Stimulated activated CD4-positive, alpha-beta T cell treated with anti-CD3 and anti-CD28 coated beads, TNF-alpha, amount 100 ng/mL, for 48 hours (primary cell): ENCODE data around the gene MYBPC2.
"Not testable (repeated sequence)": the region's sequence is repeated elsewhere in the genome, so short reads cannot be mapped to it uniquely, and the experiment has no call there.

Source experiments
- DNase-seq, 3 donors: peaks; one replicate each; pipeline ENCODE4 v3.0.0-alpha.2; 2020; ENCODE audit warnings: low read depth in 3 of 3

Gene MYBPC2

GRCh38 chr19:50459067-50459456 is 26.4 kb downstream of the MYBPC2 start:
- no peak for DNase-seq

- DNase-seq, result no peak
These were observed 26.9 kb downstream of the MYBPC2 start for GRCh38 chr19:50459638-50460037.

- DNase-seq, result peak in 1 of 3 donors; percentile 8
These were observed 27.6 kb downstream of the MYBPC2 start for GRCh38 chr19:50460161-50460765.

GRCh38 chr19:50461066-50461875 is 28.6 kb downstream of the MYBPC2 start:
- peak; percentile 24 to 40 (median 34) for DNase-seq

GRCh38 chr19:50462970-50463369 is 30.3 kb downstream of the MYBPC2 start:
- no peak for DNase-seq

GRCh38 chr19:50464348-50464747 is 31.7 kb downstream of the MYBPC2 start:
- DNase-seq, result no peak

GRCh38 chr19:50465000-50465399 is 32.3 kb downstream of the MYBPC2 start:
- DNase-seq, result no peak

- DNase-seq, result no peak
These were observed 33.5 kb downstream of the MYBPC2 start for GRCh38 chr19:50465986-50466705.

GRCh38 chr19:50466706-50467039 is 34.0 kb downstream of the MYBPC2 start:
- no peak for DNase-seq

- no peak for DNase-seq
These were observed 34.9 kb downstream of the MYBPC2 start for GRCh38 chr19:50467566-50467965.

- no peak for DNase-seq
These were observed 36.1 kb downstream of the MYBPC2 start for GRCh38 chr19:50468818-50469217.

GRCh38 chr19:50473336-50473735 is 40.6 kb downstream of the MYBPC2 start:
- not testable (repeated sequence) for DNase-seq

- DNase-seq, result no peak
These were observed 42.4 kb downstream of the MYBPC2 start for GRCh38 chr19:50475101-50475568.

GRCh38 chr19:50475736-50476223 is 43.1 kb downstream of the MYBPC2 start:
- DNase-seq, result no peak

GRCh38 chr19:50476224-50476906 is 43.7 kb downstream of the MYBPC2 start, which contains the start of the genes EMC10 and GARIN5A:
TSS of gene EMC10 (plus strand) at chr19:50476507. CDS start at chr19:50476545, 38 bp downstream.
TSS of gene GARIN5A (minus strand) at chr19:50476848. CDS start at chr19:50476388, 460 bp downstream.
- DNase-seq, result peak; percentile 87 to 96 (median 92)

GRCh38 chr19:50476907-50477238 is 44.2 kb downstream of the MYBPC2 start:
- DNase-seq, result no peak

- no peak for DNase-seq
These were observed 45.2 kb downstream of the MYBPC2 start for GRCh38 chr19:50477751-50478515.

- peak in 1 of 3 donors; percentile 16 for DNase-seq
These were observed 46.4 kb downstream of the MYBPC2 start for GRCh38 chr19:50478901-50479715.

- no peak for DNase-seq
These were observed 47.1 kb downstream of the MYBPC2 start for GRCh38 chr19:50479761-50480251.
